Left lung (tissue), 10 donors: ENCODE results near the gene SLC24A3. TPM values are rescaled to one million over a fixed set of nuclear protein-coding genes. Genes with fewer than 3 reads are reported as not detected.

Experiments
- ATAC-seq: fragments of 200-7000 bp; cut with Tn5 transposase; one replicate; pipeline ENCODE4 v1.9.1; 2020; ENCODE audit warnings: moderate library complexity
- DNase-seq, 4 donors: peaks; one replicate each; pipeline ENCODE4 v3.0.0-alpha.2; 2013 to 2020
- H3K27ac ChIP-seq, 2 donors: fragments of 200-600 bp; sonication (generic) in 1 of 2; one replicate each; pipeline versions ENCODE4 v1.5.0 to v1.8.0; 2020 to 2021
- H3K27me3 ChIP-seq, 2 donors: fragments of 200-600 bp; sonication (generic) in 1 of 2; one replicate each; pipeline versions ENCODE4 v1.5.0 to v1.8.0; 2020 to 2021
- H3K36me3 ChIP-seq, 2 donors: fragments of 200-600 bp; sonication (generic) in 1 of 2; one replicate each; pipeline versions ENCODE4 v1.5.0 to v1.8.0; 2020 to 2021
- H3K4me1 ChIP-seq, 2 donors: fragments of 200-600 bp; one replicate each; pipeline ENCODE4 v1.8.0; 2021
- H3K4me3 ChIP-seq, 2 donors: fragments of 200-600 bp; sonication (generic) in 1 of 2; one replicate each; pipeline versions ENCODE4 v1.5.0 to v1.8.0; 2020 to 2021; ENCODE audit warnings: mild to moderate bottlenecking in 1 of 2
- H3K9me3 ChIP-seq, 2 donors: fragments of 200-600 bp; sonication (generic) in 1 of 2; one replicate each; pipeline versions ENCODE4 v1.5.0 to v1.8.0; 2020 to 2021
- CTCF ChIP-seq, 2 donors: fragments of 200-600 bp; sonication (generic) in 1 of 2; IDR thresholded peaks; one replicate each; pipeline versions ENCODE4 v1.5.0 to v1.8.0; 2021; ENCODE audit warnings: antibody characterized with exemption in 2 of 2
- intact Hi-C, 2 donors: fragments of 100-400 bp; cut with DNase I; formaldehyde crosslinking; loops; one replicate each; pipeline versions ENCODE4 v1.11.2 to v1.14.2; 2022
- polyA plus RNA-seq, 6 donors: library from polyadenylated mRNA; unstranded; fragments of 120-200 nt; gene quantifications; one replicate each; pipeline ENCODE4 v1.2.1, GENCODE V29; 2013; ENCODE audit not compliant: insufficient read length in 6 of 6
- total RNA-seq, 2 donors: library from RNA; stranded (reverse); fragmentation: NEBNext Ultra II Directional; extraction: Animal tissue kit (Norgen Biotek cat#: 25700); gene quantifications; one replicate each; pipeline ENCODE4 v1.2.1, GENCODE V29; 2021
- donor health status: DM: no; HTN: yes; CAD: no.
- donor health status: DM: no; HTN: no; CAD: no.

SLC24A3 gene
- total and polyA plus RNA-seq, 8 donors = 4.4 to 8.7 (median 6.6) TPM

- ATAC-seq (no peak), DNase-seq (no peak)
- H3K36me3 ChIP-seq = no peaks in the 10 kb centered on the region
- no peaks in the 10 kb centered on the region for H3K4me1 ChIP-seq
- TF ChIP-seq CTCF (IDR thresholded peaks at IDR 0.05) = no peak
- no peaks in the 10 kb centered on the region for H3K9me3 ChIP-seq
- no peak overlapping the region for H3K27ac ChIP-seq
- H3K27me3 ChIP-seq = no peaks in the 10 kb centered on the region
- H3K4me3 ChIP-seq = no peak overlapping the region
- intact Hi-C loops = no loop called here
These were observed 164.2 kb downstream of the SLC24A3 start for GRCh38 chr20:19376451-19377229.

GRCh38 chr20:19378058-19378457 is 165.6 kb downstream of the SLC24A3 start:
- Histone ChIP-seq H3K27me3 (no peaks in the 10 kb centered on the region), H3K9me3 (no peaks in the 10 kb centered on the region), H3K4me1 (no peaks in the 10 kb centered on the region), H3K36me3 (no peaks in the 10 kb centered on the region), H3K4me3 (no peak overlapping the region), H3K27ac (no peak overlapping the region)
- no peak for ATAC-seq
- intact Hi-C loops = no loop called here
- TF ChIP-seq CTCF (IDR thresholded peaks at IDR 0.05) = no peak
- no peak for DNase-seq

- DNase-seq (no peak), ATAC-seq (no peak)
- H3K27me3 ChIP-seq = no peaks in the 10 kb centered on the region
- no peaks in the 10 kb centered on the region for H3K4me1 ChIP-seq
- H3K27ac ChIP-seq = no peak overlapping the region
- H3K9me3 ChIP-seq = no peaks in the 10 kb centered on the region
- no peaks in the 10 kb centered on the region for H3K36me3 ChIP-seq
- H3K4me3 ChIP-seq = no peak overlapping the region
- no peak for TF ChIP-seq CTCF (IDR thresholded peaks at IDR 0.05)
- intact Hi-C loops = no loop called here
These were observed 167.8 kb downstream of the SLC24A3 start for GRCh38 chr20:19380211-19380610.

- intact Hi-C loops = no loop called here
- no peak for TF ChIP-seq CTCF (IDR thresholded peaks at IDR 0.05)
- no peak overlapping the region for H3K27ac ChIP-seq
These were observed 169.5 kb downstream of the SLC24A3 start for GRCh38 chr20:19381947-19382346.

GRCh38 chr20:19382386-19383340 is 170.2 kb downstream of the SLC24A3 start:
- DNase-seq (no peak), ATAC-seq (no peak)
- intact Hi-C loops = no loop called here
- no peaks in the 10 kb centered on the region for H3K9me3 ChIP-seq
- no peak overlapping the region for H3K27ac ChIP-seq
- no peaks in the 10 kb centered on the region for H3K36me3 ChIP-seq
- H3K4me1 ChIP-seq = no peaks in the 10 kb centered on the region
- H3K27me3 ChIP-seq = no peaks in the 10 kb centered on the region
- H3K4me3 ChIP-seq = no peak overlapping the region
- no peak for TF ChIP-seq CTCF (IDR thresholded peaks at IDR 0.05)

More at GRCh38 chr20:19381947-19382346, 169.5 kb downstream of the SLC24A3 start:
- Histone ChIP-seq H3K4me1 (no peaks in the 10 kb centered on the region), H3K36me3 (no peaks in the 10 kb centered on the region), H3K27me3 (no peaks in the 10 kb centered on the region), H3K9me3 (no peaks in the 10 kb centered on the region), H3K4me3 (no peak overlapping the region)
- DNase-seq = no peak
- no peak for ATAC-seq
